NCI-H510A (cell line): ENCODE data around the gene FRMPD1.

Source experiments
- DNase-seq: peaks from one replicate; lab custom pipeline; 2025; lab: John Stamatoyannopoulos, UW

Gene FRMPD1

DNA sequence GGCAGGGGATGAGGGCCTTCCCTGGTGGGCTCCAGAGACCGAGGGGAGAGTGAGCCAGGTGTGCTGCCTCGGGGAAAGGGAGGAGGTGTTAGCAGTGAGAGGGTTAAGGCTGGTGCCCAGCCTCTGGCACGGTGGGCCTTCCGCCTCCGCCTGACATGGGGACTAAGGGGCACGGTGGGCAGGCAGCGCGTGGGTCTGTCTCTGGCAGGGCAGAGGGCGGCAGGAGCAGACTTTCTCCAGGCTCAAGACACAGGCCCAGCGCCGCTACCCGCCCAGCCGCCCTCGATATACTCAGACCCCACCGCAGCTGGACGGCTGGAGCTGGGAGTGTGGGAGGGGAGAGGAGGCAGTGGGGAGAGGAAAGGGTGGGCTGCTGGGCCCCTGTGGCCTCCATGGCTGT, 14.9 kb upstream of the FRMPD1 start:
- no peak for DNase-seq

DNA sequence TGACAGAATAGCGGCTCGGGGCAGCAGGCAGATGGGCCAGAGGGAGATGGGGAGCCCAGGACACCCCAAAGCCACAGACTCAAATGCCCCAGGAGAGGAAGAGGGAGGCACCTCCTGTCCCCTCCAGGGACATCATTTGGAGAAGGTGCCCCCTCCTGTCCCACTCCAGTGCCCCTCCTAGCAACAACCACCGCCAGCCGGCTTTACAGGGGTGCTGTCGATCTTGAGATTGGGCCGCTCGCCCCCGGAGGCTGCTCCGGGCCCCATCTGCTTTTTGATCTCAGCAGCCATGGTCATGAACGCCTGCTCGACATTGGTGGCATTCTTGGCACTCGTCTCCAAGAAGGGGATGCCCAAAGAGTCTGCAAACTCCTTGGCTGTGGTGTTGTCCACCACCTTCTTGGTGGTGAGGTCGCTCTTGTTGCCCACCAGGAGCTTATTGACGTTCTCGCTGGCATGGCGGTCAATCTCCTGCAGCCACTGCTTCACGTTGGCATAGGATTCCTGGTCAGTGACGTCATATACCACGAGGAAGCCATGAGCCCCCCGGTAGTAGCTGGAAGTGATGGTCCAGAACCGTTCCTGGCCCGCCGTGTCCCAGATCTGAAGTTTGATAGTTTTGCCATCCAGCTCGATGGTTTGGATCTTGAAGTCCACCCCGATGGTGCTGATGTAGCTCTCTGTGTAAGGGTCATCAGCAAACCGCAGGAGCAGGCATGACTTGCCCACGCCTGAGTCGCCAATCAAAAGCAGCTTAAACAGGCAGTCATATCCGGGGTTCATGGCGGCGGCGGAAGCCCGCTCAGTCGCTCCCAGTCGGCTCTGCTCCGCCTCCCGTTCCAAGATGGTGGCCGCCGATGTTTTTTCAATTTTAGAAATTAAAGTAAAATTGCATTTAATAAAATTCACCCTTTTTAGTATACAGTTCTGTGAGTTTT, 14.0 kb upstream of the FRMPD1 start:
- no peak for DNase-seq

DNA sequence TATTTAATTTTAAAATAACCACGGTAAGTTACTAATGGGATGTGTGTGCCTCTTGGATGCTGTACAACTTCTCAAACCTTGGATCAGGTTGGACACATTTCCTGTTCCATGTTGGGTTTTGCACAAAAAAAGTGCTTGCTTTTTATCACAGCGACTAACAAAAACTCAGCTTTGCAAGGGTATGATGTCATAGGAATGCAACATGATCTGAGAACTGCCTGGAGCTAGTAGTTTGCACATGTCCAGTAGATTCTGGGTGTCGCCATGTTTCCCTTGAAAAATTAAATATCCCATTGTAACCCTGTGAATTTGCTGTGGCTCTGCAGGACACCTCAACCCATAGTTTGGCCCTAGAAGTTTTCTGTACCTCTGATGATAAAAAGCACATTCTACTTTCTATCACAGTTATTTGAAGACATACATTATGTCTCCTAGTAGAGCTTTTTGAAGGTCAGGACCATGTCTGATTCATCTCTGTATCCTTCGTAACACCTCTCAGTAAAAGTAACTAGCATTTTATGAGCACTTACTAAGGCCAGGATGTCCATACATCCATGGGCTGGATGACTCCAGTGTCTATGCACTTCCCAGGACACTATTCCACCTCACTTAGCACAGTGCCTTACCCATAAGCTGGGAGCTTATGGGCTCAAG, 11.5 kb upstream of the FRMPD1 start:
- no peak for DNase-seq

DNA sequence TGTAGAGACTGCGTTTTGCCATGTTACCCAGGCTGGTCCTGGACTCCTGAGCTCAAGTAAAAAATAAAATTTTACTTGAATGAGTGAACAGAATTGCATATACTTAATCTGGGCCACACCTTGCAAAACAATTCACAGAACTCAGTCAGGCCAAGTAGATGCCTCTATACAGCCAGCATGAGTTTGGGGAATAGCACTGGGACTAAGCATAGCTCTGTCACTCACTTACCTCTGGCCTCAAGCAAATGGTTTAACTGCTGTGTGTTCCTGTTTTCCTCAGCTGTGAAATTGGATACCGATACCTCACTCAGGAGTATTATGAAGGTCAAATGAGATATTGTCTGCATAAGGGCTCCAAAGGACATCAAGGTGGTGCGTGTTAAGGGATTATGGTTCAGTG, 10.9 kb upstream of the FRMPD1 start:
- no peak for DNase-seq

DNA sequence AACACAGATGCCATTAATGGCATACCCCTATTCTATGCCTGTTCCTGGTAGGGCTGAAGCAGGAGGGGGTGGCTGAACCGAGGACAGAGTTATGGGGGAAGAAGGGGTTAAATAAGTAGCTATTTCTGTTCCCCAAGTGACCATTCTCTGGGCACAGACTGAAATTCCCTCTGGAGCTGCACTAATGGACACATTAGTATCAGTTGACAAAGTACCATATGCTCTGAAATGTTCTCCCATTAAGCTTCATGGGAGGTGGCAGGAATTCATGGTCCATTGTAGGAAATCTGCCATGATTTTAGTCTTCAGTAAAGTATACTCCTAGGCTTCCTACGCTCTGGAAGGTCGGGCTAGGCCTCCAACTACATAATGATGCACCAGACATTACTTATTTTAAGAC, 10.5 kb upstream of the FRMPD1 start:
- no peak for DNase-seq

DNA sequence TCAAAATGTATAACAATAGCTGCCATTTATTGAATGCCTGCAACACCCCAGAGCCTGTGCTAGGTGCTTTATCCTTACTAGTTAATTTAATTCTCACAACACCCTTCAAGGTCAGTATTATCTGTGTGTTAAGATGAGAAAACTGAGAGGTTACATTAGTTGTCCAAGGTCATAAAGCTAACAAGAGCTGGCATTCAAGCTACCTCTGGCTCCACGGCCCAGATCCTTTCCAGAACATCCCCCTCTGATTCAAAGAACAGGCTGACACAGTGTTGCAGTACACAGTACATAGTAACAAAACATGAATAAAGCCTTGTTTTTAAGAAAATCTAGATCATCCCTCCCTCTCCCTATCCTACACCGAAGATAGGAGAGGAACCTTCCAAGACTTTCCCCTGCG, 9.4 kb upstream of the FRMPD1 start:
- DNase-seq, result no peak

DNA sequence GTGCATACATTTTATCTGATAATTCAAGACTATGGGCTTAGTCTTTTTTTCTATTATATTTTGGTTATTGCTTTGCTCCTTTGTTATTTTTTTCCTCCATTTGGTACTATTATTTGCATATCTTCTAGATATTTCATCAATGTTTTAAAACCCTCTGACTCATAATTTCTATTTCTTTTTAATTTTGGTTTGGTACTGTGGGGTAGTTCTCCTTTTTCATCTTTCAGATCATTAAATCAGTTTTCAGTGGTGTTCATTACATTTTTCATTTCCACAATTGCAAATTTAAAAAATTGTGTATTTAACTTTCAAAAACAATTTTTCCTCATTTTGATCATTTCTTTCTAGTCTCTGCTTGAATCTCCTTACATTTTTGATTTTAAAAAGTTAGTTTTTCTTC, 7.5 kb upstream of the FRMPD1 start:
- DNase-seq, result no peak

DNA sequence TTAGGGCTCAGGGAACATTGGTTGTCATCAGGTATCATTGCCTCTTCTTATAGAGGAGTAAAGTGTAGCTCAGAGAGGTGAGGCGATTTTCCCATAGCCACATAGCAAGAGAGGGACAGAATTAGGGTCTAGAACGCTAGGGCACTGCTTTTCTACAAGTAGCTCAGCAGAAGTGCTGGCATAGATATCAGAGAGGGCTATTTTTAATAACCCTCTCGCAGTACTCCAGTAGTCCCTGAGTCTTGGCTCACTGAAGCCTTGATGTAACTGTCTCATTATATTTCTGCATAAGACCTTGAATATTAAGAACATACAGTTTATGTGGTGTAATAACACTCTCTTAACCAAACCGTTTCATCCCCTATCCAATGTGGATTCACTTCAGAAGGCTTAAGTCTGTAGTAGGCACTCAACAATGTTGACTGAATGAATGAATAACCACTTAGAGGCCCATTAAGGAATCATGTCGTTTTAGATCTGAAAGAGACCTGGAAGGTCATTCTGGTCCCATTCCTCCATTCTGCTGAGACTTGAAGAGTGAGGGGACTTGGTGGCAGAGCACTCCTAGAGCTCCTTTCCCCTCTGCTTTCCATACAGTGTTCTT, 4.7 kb upstream of the FRMPD1 start:
- DNase-seq, result no peak

DNA sequence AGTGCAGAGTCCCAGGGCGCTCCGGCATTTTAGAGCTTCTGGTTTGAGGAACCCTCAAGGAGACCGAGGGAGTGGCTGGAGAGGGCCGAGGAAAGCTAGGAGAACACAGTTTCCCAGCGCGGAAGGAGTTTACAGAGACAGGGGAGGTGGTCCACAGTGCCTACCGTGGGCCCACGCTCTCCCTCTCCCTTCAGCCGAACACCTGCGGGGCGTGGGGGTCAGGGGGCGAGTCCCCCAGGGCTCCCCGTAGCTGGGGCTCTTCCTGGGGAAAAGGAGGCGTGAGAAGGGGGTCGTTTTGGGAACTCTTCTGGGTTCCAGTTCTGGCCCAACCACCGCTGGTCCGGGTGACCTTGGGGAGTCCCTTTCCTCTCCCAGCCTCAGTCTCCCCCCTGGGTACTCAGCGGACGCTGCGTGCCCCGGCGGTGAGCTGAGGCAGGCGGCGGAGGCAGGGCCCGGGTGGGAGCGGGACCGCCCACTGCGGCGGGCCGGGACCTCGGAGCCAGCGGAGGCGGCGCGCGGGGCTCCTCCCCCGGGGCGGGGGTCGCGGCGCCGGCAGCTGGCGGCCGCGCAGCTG, 368 bp upstream of the FRMPD1 start:
- no peak for DNase-seq

DNA sequence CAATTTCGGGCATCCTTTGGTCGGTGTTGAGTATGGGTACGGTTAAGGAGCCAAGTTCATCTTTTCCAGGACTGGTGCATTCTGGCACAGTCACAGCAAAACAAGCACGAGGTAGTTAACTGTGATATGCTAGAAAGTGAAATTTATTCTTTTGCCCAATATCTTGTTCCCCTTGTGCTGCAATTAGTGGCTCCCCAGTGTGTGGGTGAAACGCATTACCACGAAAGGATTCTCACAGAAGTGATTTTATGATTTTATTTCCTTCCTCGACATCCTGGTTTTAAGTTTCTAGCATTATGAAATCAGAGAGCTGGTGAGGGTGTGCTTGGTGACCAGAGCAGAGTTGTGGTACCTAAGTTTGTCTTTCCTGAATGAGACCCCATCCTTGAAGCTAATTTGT, 1.5 kb downstream of the FRMPD1 start:
- DNase-seq, result no peak

DNA sequence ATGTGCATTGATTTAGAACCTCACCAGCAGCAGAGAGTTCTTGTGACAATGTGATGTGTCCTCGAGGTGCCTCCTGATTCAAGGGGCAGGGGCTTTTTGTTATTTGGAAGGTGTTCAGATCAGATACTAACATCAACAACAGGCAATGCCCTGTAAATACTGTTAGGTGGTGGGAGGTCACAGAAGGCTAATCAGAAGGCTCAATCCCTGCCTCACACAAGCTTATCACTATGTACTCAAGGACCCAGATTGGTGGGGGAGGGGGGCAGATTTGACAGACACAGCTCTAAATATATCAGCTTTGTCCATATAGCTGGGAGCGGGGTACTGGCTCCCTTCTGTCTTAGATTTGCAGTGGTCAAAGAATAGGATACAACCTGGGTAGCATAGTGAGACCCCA, 2.6 kb downstream of the FRMPD1 start:
- no peak for DNase-seq

DNA sequence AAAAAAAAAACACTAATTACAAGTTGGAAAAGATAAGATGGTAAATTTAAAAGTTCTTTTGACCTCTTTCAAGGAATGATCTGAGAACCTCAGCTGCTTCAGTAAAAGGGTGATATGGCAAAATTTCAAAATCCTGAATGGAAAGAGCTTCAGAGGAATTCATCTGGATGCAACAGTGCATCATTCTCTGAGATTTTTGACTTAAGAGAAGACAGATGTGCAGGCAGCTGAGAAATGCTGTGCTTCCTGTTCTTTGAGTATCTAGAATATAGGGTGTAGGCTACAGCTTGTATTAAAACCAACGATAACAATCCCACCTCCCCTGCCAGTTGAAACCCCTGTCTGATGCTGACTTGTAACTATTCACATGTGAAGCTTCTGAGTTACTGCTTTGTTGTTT, 6.2 kb downstream of the FRMPD1 start:
- DNase-seq, result no peak

DNA sequence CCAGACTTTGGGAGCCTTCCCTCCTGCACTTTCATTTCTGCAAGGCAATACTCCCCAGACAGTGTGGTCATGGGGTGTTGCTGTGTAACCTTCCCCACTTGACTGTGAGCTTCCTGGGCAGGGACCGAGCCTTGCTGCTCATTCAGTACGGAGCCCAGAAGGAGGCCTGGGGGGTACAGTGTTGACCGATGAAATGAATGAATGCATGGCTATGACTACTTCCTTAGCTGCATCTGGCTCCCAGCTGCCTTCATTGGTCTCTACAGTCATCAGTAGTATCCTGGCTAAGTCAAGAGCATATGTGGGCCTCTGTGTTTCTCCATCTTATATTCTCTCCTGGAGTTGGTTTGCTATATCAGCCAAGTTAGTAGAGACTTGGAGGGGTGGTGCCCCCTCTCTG, 9.9 kb downstream of the FRMPD1 start:
- no peak for DNase-seq

DNA sequence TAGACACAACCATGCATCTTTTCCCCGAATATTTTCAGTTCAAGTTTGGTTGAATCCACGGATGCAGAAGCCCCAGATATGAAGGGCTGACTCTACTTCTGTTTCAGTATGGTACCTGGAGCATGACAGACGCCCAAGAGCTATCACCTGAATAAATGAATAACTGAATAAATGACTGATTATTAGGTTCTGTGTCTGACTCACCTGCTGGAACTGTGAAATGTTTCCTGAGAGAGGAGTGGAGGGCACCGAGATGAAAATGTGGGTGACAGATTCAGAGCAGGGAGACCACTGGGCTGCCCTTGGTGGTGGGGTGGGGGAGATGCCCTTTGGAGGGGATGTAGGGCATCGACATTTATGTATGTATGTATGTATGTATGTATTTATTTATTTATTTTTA, 13.2 kb downstream of the FRMPD1 start:
- DNase-seq, result no peak

DNA sequence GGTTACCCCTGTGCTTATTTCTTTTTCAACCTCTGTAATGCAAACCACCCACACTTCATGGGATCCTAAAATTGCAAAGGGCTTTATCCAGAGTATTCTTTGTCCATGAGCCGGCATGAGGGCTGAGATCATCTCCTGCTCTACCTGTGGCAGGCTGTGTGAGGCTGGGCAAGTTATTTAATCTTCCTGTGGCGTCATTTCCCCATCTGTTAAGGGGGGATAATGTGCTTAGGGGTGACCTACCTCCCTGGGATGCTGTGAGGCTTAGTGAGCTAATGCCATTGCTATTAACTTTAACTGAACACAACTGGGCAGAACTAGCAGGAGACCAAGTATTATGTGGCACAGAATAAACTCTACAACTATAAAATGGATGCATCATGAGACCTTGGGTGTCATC, 17.0 kb downstream of the FRMPD1 start:
- DNase-seq, result no peak

DNA sequence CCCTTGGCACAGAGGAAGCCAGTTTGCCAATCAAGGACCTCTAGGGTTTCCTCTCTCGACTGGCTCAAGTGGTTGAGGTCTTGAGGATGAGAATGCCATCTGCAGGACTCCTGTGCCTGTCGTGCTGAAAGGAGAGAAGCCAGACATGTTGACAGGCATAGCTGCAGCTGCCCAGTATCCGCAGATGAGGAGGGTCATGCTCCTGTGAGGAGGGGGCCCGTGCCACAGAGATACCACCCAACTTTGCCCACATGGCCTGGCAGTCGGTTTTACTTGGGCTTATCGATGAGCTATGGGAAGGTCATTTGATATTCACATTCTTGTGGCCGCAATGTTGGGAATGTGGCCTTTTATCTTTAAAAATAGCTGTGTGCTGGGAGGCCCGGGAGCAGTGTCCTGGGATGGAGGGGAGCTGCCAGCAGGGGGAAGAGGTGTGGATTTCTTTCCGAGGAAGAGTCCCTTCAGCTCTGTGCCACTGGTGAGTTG, 17.4 kb downstream of the FRMPD1 start:
- peak; percentile 30 for DNase-seq

DNA sequence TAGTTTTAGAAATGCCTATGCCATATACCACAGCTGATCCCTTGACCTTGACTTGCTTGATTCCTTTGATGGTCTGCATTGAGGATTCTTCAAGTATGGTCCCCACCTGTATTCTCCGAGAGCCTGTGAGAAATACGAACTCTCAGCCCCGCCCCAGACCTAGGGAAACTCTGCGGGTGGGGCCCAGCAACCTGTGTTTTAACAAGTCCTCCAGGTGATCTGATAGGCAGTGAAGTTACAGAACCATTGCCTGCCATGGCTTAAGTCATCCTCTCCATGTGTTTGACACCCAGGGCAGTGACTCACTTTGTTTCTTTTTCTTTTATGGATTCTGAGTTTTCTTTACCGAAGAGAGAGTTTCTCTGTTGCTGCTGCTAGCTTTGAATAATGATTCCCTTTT, 18.5 kb downstream of the FRMPD1 start:
- no peak for DNase-seq

DNA sequence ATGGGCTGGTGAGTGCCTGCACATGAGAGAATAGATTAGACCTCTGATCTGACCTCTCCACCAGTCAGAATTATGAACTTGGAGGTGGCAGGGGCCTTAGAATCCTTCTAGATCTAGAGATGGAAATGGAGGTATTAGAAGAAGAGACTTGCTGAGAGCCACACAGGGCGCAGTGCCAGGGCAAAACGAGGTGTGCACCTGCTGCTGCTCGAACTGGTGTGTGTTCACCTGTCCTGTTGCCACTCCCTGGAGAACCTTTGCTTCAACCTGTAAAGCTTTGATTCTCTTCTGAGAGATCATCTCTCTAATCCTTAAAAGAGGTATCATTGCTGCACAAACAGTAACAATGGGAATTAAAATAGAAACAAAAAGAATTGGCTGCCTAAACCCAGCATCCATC, 24.9 kb downstream of the FRMPD1 start:
- DNase-seq, result peak; percentile 30

DNA sequence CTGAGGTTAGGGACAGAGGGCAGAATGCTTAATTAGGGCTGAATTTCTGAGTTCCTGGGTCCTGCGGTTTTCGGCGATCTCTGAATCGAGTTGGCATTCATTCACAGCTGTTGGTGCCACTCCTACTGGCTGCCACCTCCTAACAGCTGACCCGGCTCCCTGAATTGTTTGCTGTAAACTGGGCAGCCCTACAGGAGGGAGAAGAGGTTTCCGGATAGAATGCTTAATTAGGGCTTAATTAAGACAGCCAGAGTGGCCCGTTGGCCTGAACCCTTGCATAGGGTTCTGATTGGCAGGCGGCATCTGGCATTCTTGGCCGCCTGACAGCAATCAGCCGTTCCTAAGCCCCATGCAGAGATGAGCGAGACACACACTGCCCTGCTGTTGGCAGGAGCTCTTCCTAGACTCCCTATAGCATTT, 25.7 kb downstream of the FRMPD1 start:
- DNase-seq, result no peak

DNA sequence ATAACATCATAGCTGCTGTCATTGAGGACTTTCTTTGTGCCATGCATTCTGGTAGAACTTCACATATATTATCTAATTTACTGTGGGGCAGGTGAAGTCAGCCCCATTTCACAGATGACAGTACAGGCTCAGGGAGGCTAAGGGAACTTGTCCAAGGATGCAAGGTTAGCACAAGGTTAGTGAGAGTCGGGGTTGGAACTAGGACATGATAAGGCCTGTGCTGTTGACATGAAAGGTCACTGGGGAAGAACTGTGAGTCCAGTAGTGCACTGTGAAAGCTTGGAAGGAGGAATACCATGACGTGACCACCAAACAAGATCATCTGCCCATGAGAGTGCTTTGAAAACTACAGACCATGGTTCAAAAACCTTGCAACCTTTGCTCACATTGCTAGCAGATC, 26.7 kb downstream of the FRMPD1 start:
- no peak for DNase-seq

DNA sequence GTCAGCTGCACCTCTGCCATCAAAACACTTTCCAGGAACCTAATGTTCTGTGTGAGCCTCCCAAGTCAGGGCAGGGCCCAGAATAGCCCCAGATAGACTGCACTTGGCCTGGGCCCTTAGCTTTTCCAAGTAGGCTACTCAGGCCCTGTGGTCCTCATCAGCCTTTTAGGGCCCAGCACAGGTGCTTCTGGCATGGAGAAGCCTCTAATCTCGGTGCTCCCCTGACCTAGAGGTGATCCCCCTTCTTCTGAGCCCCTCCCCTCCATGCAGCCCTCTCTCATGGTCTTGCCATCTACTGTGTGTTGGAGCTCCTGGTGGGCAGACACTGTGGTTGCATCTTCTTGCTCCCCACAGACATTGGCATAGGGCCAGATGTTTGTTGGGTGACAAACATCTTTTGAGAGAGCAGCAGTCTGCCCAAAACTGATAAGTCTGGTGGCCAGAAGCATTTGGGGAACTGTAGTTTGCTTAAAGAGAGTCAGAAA, 28.1 kb downstream of the FRMPD1 start:
- DNase-seq, result no peak

DNA sequence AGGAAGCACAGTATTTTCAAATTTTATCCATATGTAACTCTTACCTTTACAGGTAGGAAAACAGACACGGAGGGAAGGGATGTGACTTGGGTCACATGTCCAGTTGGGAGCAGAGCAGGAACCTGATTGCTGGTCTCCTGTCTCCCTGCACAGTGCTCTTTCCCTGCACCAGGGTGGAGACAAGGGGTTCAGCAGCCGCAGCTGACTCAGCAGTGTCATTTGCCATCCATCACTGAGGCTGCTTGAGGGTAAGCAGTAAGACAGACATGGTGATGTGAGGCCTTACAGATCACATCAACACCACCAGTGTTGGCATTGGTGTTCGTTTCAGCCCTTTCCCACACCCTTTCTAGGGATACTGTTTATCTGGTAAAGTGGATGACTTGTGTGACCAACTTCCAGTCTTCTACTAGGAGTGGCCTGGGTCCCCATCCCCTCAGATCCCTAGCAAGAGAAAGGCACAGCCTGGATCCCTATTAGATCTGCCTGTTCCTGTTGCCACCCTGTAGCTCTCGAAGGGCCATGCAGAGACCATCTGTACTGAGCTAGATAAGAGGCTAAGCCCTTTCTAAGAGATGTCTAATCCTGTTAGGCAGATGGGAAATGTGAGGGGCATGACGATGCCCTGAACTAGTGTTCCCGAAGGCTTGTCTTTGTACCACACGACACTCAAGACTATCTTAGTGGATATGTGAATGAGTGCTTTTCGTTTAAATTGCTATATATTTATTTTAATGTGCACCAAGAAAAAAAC, 29.1 kb downstream of the FRMPD1 start:
- DNase-seq, result no peak
